Activated T-helper 9 cell treated with anti-CD3 and anti-CD28 coated beads, Interleukin-2, amount 50 U/mL, for 16 hours (primary cell): Measurements from ENCODE around the gene IL2RG.
A peak's percentile ranks its signal among the peaks of the same experiment; 100 is the strongest.

Experiments used
- DNase-seq: peaks from one replicate; pipeline ENCODE4 v3.0.0-alpha.2; 2020; ENCODE audit warnings: low read depth

The IL2RG gene

GRCh38 chrX:71107762-71108360, 3.5 kb downstream of the IL2RG start:
- no peak for DNase-seq

- DNase-seq = no peak
Measured at GRCh38 chrX:71107245-71107644, 4.1 kb downstream of the IL2RG start.

GRCh38 chrX:71106427-71106826, 5.0 kb downstream of the IL2RG start, which contains the start of gene CXorf65:
TSS of gene CXorf65 (minus strand) at chrX:71106740. CDS start at chrX:71106556, 184 bp downstream.
- DNase-seq = no peak

GRCh38 chrX:71105628-71106027, 5.7 kb downstream of the IL2RG start:
- no peak for DNase-seq

- peak; percentile 41 for DNase-seq
Measured at GRCh38 chrX:71103110-71103983, 8.0 kb downstream of the IL2RG start.

GRCh38 chrX:71102292-71102691, 9.1 kb downstream of the IL2RG start:
- DNase-seq = no peak

- no peak for DNase-seq
Measured at GRCh38 chrX:71100581-71101505, 10.5 kb downstream of the IL2RG start.

GRCh38 chrX:71099736-71100135, 11.6 kb downstream of the IL2RG start:
- DNase-seq = no peak

- DNase-seq = no peak
Measured at GRCh38 chrX:71098951-71099506, 12.3 kb downstream of the IL2RG start.

- DNase-seq = peak; percentile 75
Measured at GRCh38 chrX:71098302-71098701, 13.1 kb downstream of the IL2RG start.

- no peak for DNase-seq
Measured at GRCh38 chrX:71096760-71097032, 14.7 kb downstream of the IL2RG start.

GRCh38 chrX:71095981-71096759, 15.2 kb downstream of the IL2RG start:
- no peak for DNase-seq

GRCh38 chrX:71095555-71095980, 15.8 kb downstream of the IL2RG start, which contains the start of gene FOXO4:
TSS of gene FOXO4 (plus strand) at chrX:71095851. CDS start at chrX:71096529, 678 bp downstream.
- peak; percentile 82 for DNase-seq

GRCh38 chrX:71095033-71095432, 16.3 kb downstream of the IL2RG start:
- DNase-seq = no peak

GRCh38 chrX:71091263-71091662, 20.1 kb downstream of the IL2RG start:
- no peak for DNase-seq

- DNase-seq = no peak
Measured at GRCh38 chrX:71085900-71086299, 25.5 kb downstream of the IL2RG start.

- DNase-seq = no peak
Measured at GRCh38 chrX:71082822-71083221, 28.6 kb downstream of the IL2RG start.

- DNase-seq = no peak
Measured at GRCh38 chrX:71082124-71082647, 29.2 kb downstream of the IL2RG start.

GRCh38 chrX:71081330-71082123, 29.9 kb downstream of the IL2RG start:
- DNase-seq = no peak

GRCh38 chrX:71070531-71070930, 40.8 kb downstream of the IL2RG start:
- no peak for DNase-seq
